ENCODE results near the gene FUS.

GRCh38 chr16:31192856-31193642 lies 13.1 kb downstream of the FUS start:
- TF ChIP-seq CTCF (IDR thresholded peaks at IDR 0.05; ENCODE audit: low read length) = no peak
- TF ChIP-seq EZH2 (IDR thresholded peaks at IDR 0.05; ENCODE audit: borderline replicate concordance, low read length) = no peak

Measured in OCI-LY1 (cell line).